OCI-LY7 (cell line): Measurements from ENCODE around the gene NPHS1. TPM values are rescaled to one million over a fixed set of nuclear protein-coding genes. Genes with fewer than 3 reads are reported as not detected.

Source experiments
- BruUV-seq: library from RNA; stranded (reverse); fragments of 400-500 nt; replicated peaks from 2 replicates; lab custom pipeline; 2021; lab: Mats Ljungman, UMichigan
- CTCF ChIA-PET: fragments of 300-600 bp; sonication (Branson Sonifier 250); formaldehyde crosslinking; loops from one replicate; lab custom pipeline; 2022; ENCODE audit warnings: antibody characterized with exemption; ENCODE audit not compliant: unreplicated experiment; lab: Charles Lee
- POLR2A ChIA-PET: fragments of 300-600 bp; sonication (Branson Sonifier 250); formaldehyde crosslinking; loops from one replicate; lab custom pipeline; 2022; ENCODE audit warnings: antibody characterized with exemption; lab: Charles Lee
- DNase-seq: peaks from one replicate; pipeline ENCODE4 v3.0.0-alpha.2; 2015; ENCODE audit warnings: low spot score
- H2AFZ ChIP-seq: fragments of 200-600 bp; sonication (generic), shearing (Covaris generic); 2 replicates; pipeline ENCODE4 v1.6.1; 2014; ENCODE audit warnings: mild to moderate bottlenecking, antibody characterized with exemption, low read length, moderate library complexity
- H3K27ac ChIP-seq: fragments of 200-600 bp; sonication (generic); 2 replicates; pipeline ENCODE4 v1.5.1; 2014; ENCODE audit warnings: mixed run types, low read depth, mild to moderate bottlenecking, moderate library complexity, low read length, inconsistent platforms; ENCODE audit not compliant: poor library complexity, severe bottlenecking
- H3K36me3 ChIP-seq: fragments of 200-600 bp; sonication (generic); 2 replicates; pipeline ENCODE4 v1.6.1; 2014; ENCODE audit warnings: mild to moderate bottlenecking, antibody characterized with exemption, low read length, moderate library complexity, mixed read lengths; ENCODE audit not compliant: insufficient read depth
- H3K4me1 ChIP-seq: fragments of 200-600 bp; sonication (generic); 2 replicates; pipeline ENCODE4 v1.5.1; 2014; ENCODE audit warnings: mild to moderate bottlenecking, low read length; ENCODE audit not compliant: insufficient read depth, poor library complexity, severe bottlenecking
- H3K4me2 ChIP-seq: fragments of 200-600 bp; sonication (generic); 2 replicates; pipeline ENCODE4 v1.6.1; 2014; ENCODE audit warnings: mild to moderate bottlenecking, low read length
- H3K4me3 ChIP-seq: fragments of 200-600 bp; sonication (generic); 2 replicates; pipeline ENCODE4 v1.5.1; 2014; ENCODE audit warnings: mild to moderate bottlenecking, low read depth, low read length; ENCODE audit not compliant: poor library complexity, severe bottlenecking
- H3K79me2 ChIP-seq: fragments of 200-600 bp; sonication (generic); 2 replicates; pipeline ENCODE4 v1.6.1; 2016; ENCODE audit warnings: low read depth, mild to moderate bottlenecking, low read length, moderate library complexity, mixed read lengths; ENCODE audit not compliant: insufficient read depth
- H3K9me2 ChIP-seq: fragments of 200-600 bp; sonication (generic); 2 replicates; pipeline ENCODE4 v1.6.1; 2016; ENCODE audit warnings: mild to moderate bottlenecking, low read length, mixed read lengths; ENCODE audit not compliant: insufficient read depth
- H3K9me3 ChIP-seq: fragments of 200-600 bp; sonication (generic); 2 replicates; pipeline ENCODE4 v1.6.1; 2014; ENCODE audit warnings: mild to moderate bottlenecking, mixed run types, low read length, mixed read lengths
- H4K20me1 ChIP-seq: fragments of 200-600 bp; sonication (generic); 2 replicates; pipeline ENCODE4 v1.6.1; 2014; ENCODE audit warnings: mild to moderate bottlenecking, antibody characterized with exemption, low read length, moderate library complexity, mixed read lengths; ENCODE audit not compliant: insufficient read depth
- EZH2phosphoT487 ChIP-seq: fragments of 200-600 bp; sonication (generic); IDR thresholded peaks from 2 replicates; pipeline ENCODE4 v1.6.1; 2018; ENCODE audit warnings: low read depth, borderline replicate concordance, mild to moderate bottlenecking, mixed run types, antibody characterized with exemption, low read length, moderate library complexity, mixed read lengths
- intact Hi-C: fragments of 100-400 bp; cut with micrococcal nuclease; formaldehyde crosslinking; loops from one replicate; pipeline ENCODE4 v1.10.0; 2022; ENCODE audit not compliant: unreplicated experiment
- total RNA-seq, 2 experiments: library from RNA; depleted of rRNA in 1 of 2; stranded (reverse); fragments of >200 nt in 1 of 2; shearing (Covaris generic) in 1 of 2; gene quantifications; 2 replicates each; pipeline ENCODE4 v1.2.3, GENCODE V29; 2014 to 2022
- TF ChIP-seq, protein P1 (sequence below): fragments of 200-600 bp; sonication (generic); conservative IDR thresholded peaks from 2 replicates; pipeline ENCODE4 v1.5.1; 2014; ENCODE audit warnings: mild to moderate bottlenecking, antibody characterized with exemption, low read length, moderate library complexity, mixed read lengths

Gene NPHS1
- total RNA-seq, 2 experiments from 2014 or later = not detected

DNA sequence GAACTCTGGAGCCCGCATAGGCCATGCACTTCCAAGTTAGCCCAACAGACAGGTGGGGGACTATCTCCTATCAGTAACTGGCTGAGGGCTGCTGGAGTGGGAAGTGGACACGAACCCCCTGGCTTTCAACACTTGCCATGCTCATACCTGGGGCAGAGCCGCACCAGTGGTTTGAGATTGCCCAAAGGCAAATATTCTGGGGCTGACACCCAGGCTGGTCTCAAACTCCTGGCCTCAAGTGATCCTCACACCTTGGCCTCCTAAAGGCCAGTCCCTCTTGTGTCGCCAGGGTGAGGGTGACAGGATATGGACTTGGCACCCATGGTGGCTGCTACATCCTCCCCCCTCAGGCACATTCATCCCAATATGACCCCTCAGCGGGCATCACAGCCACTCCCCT is 34.9 kb upstream of the NPHS1 start:
- intact Hi-C loops = no loop called here
- Histone ChIP-seq H2AFZ (no peak overlapping the region), H3K36me3 (peaks cover 57% of the 10 kb centered on the region), H3K4me1 (peaks cover 6% of the 10 kb centered on the region), H3K9me3 (no peaks in the 10 kb centered on the region), H3K27ac (no peak overlapping the region), H3K4me2 (no peak overlapping the region), H3K4me3 (no peak overlapping the region), H4K20me1 (no peaks in the 10 kb centered on the region; the same call in 1 of the 2 replicates), H3K9me2 (no peaks in the 10 kb centered on the region), H3K79me2 (no peaks in the 10 kb centered on the region)
- BruUV-seq = no TSS peak
- no peak for TF ChIP-seq EZH2phosphoT487
- TF ChIP-seq, protein P1, sequence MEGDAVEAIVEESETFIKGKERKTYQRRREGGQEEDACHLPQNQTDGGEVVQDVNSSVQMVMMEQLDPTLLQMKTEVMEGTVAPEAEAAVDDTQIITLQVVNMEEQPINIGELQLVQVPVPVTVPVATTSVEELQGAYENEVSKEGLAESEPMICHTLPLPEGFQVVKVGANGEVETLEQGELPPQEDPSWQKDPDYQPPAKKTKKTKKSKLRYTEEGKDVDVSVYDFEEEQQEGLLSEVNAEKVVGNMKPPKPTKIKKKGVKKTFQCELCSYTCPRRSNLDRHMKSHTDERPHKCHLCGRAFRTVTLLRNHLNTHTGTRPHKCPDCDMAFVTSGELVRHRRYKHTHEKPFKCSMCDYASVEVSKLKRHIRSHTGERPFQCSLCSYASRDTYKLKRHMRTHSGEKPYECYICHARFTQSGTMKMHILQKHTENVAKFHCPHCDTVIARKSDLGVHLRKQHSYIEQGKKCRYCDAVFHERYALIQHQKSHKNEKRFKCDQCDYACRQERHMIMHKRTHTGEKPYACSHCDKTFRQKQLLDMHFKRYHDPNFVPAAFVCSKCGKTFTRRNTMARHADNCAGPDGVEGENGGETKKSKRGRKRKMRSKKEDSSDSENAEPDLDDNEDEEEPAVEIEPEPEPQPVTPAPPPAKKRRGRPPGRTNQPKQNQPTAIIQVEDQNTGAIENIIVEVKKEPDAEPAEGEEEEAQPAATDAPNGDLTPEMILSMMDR = no peak
- ChIA-PET CTCF (no interaction called here), POLR2A (no interaction called here)
- DNase-seq = no peak

- POLR2A ChIA-PET = interaction anchor here (0.8 kb wide), 1 partner anchor 15 kb away, joined by 4 read pairs; the partner anchor contains the start of gene NFKBID
- no peak overlapping the region for H3K4me2 ChIP-seq
- no peaks in the 10 kb centered on the region; the same call in 1 of the 2 replicates for H4K20me1 ChIP-seq
- no peaks in the 10 kb centered on the region for H3K79me2 ChIP-seq
- peaks cover 6% of the 10 kb centered on the region for H3K4me1 ChIP-seq
- H3K27ac ChIP-seq = no peak overlapping the region
- TF ChIP-seq, protein P1 = no peak
- no peak for TF ChIP-seq EZH2phosphoT487
- DNase-seq = no peak
- H3K9me2 ChIP-seq = no peaks in the 10 kb centered on the region
- no TSS peak for BruUV-seq
- CTCF ChIA-PET = no interaction called here
- H3K9me3 ChIP-seq = no peaks in the 10 kb centered on the region
- no peak overlapping the region for H3K4me3 ChIP-seq
- no peak overlapping the region for H2AFZ ChIP-seq
- intact Hi-C loops = no loop called here
- peaks cover 44% of the 10 kb centered on the region for H3K36me3 ChIP-seq
Measured at GRCh38 chr19:35885904-35886303, 33.6 kb upstream of the NPHS1 start.

GRCh38 chr19:35885225-35885738 is 33.0 kb upstream of the NPHS1 start:
- Histone ChIP-seq H3K9me3 (no peaks in the 10 kb centered on the region), H3K36me3 (peaks cover 38% of the 10 kb centered on the region), H3K79me2 (no peaks in the 10 kb centered on the region), H3K4me2 (no peak overlapping the region), H3K27ac (no peak overlapping the region), H4K20me1 (no peaks in the 10 kb centered on the region; the same call in 1 of the 2 replicates), H3K4me3 (no peak overlapping the region), H3K4me1 (peaks cover 6% of the 10 kb centered on the region), H3K9me2 (no peaks in the 10 kb centered on the region), H2AFZ (no peak overlapping the region)
- BruUV-seq = TSS peak; percentile 20
- CTCF ChIA-PET = no interaction called here
- intact Hi-C loops = no loop called here
- no peak for TF ChIP-seq EZH2phosphoT487
- TF ChIP-seq, protein P1 = no peak
- POLR2A ChIA-PET = interaction anchor here (0.8 kb wide), 1 partner anchor 15 kb away, joined by 4 read pairs; the partner anchor contains the start of gene NFKBID
- DNase-seq = no peak
